Caco-2 (cell line): ENCODE results near the gene IL1RAPL1. TPM values are rescaled to one million over a fixed set of nuclear protein-coding genes. Genes with fewer than 3 reads are reported as not detected.

Experiments used
- BruUV-seq: library from RNA; stranded (reverse); fragments of 400-500 nt; replicated peaks from 2 replicates; lab custom pipeline; 2021; lab: Mats Ljungman, UMichigan
- CTCF ChIA-PET: fragments of 300-600 bp; sonication (Branson Sonifier 250); formaldehyde crosslinking; loops from one replicate; lab custom pipeline; 2022; ENCODE audit warnings: antibody characterized with exemption; lab: Charles Lee
- POLR2A ChIA-PET: fragments of 300-600 bp; sonication (Branson Sonifier 250); formaldehyde crosslinking; loops from one replicate; lab custom pipeline; 2022; ENCODE audit warnings: antibody characterized with exemption; lab: Charles Lee
- DNase-seq, 2 experiments: peaks; one replicate each; pipeline versions ENCODE4 v3.0.0 to v3.0.0-alpha.2; 2020 to 2022
- H3K27me3 ChIP-seq: replicated peaks from 2 replicates; pipeline ENCODE4 v1.6.0; 2011; ENCODE audit warnings: low read length; ENCODE audit not compliant: control insufficient read depth, insufficient read depth
- H3K36me3 ChIP-seq: 2 replicates; pipeline ENCODE4 v1.5.1; 2011; ENCODE audit warnings: low read length; ENCODE audit not compliant: control insufficient read depth, insufficient read depth
- H3K4me1 ChIP-seq: fragments of 250-450 bp; sonication (Bioruptor Pico); 2 replicates; pipeline ENCODE4 v1.5.1; 2020; ENCODE audit warnings: mild to moderate bottlenecking
- H3K4me3 ChIP-seq: 2 replicates; pipeline ENCODE4 v1.5.1; 2011; ENCODE audit warnings: low read depth, mild to moderate bottlenecking, control low read depth, low read length
- H3K9me3 ChIP-seq: fragments of 250-450 bp; sonication (Bioruptor Pico); 2 replicates; pipeline ENCODE4 v1.5.1; 2020; ENCODE audit warnings: mild to moderate bottlenecking, moderate library complexity
- H3K27ac Mint-ChIP-seq: one replicate; pipeline ENCODE4 v1.8.0; 2022; ENCODE audit warnings: mixed read lengths; ENCODE audit not compliant: unreplicated experiment
- H3K27me3 Mint-ChIP-seq: one replicate; pipeline ENCODE4 v1.8.0; 2022; ENCODE audit warnings: mixed read lengths; ENCODE audit not compliant: insufficient read depth, unreplicated experiment
- H3K36me3 Mint-ChIP-seq: one replicate; pipeline ENCODE4 v1.8.0; 2022; ENCODE audit warnings: mild to moderate bottlenecking, mixed read lengths; ENCODE audit not compliant: insufficient read depth, unreplicated experiment
- H3K4me1 Mint-ChIP-seq: one replicate; pipeline ENCODE4 v1.8.0; 2022; ENCODE audit warnings: low read depth, mixed read lengths; ENCODE audit not compliant: unreplicated experiment
- H3K4me3 Mint-ChIP-seq: one replicate; pipeline ENCODE4 v1.8.0; 2022; ENCODE audit warnings: mild to moderate bottlenecking, moderate library complexity, mixed read lengths; ENCODE audit not compliant: unreplicated experiment
- H3K9me3 Mint-ChIP-seq: one replicate; pipeline ENCODE4 v1.8.0; 2022; ENCODE audit warnings: mixed read lengths; ENCODE audit not compliant: unreplicated experiment
- CTCF ChIP-seq, 2 experiments: fragments of 200-600 bp in 1 of 2; IDR thresholded peaks; 1 replicate in 1 of 2; 2 replicates in 1 of 2; pipeline versions ENCODE4 v1.5.1 to v1.8.0; 2011 to 2022; ENCODE audit warnings: antibody characterized with exemption in 1 of 2, control low read depth in 1 of 2, inconsistent platforms in 1 of 2, low read depth in 1 of 2, low read length in 1 of 2, mild to moderate bottlenecking in 1 of 2, moderate library complexity in 1 of 2; ENCODE audit not compliant: insufficient read depth in 1 of 2, severe bottlenecking in 1 of 2, unreplicated experiment in 1 of 2
- intact Hi-C: fragments of 100-400 bp; cut with micrococcal nuclease; formaldehyde crosslinking; loops from one replicate; pipeline ENCODE4 v1.10.0; 2022; ENCODE audit not compliant: unreplicated experiment
- total RNA-seq: library from RNA; stranded (reverse); gene quantifications from 2 replicates; pipeline ENCODE4 v1.2.3, GENCODE V29; 2022

Gene IL1RAPL1
- total RNA-seq, 1 experiment from 2014 or later: not detected

GRCh38 chrX:29890004-29890403 is 1302.8 kb downstream of the IL1RAPL1 start:
- CTCF ChIA-PET: no interaction called here
- Mint-ChIP-seq H3K27me3 (no peaks in the 10 kb centered on the region), H3K27ac (no peak overlapping the region), H3K4me3 (no peak overlapping the region), H3K36me3 (no peaks in the 10 kb centered on the region), H3K9me3 (no peaks in the 10 kb centered on the region), H3K4me1 (no peaks in the 10 kb centered on the region)
- POLR2A ChIA-PET: no interaction called here
- no peaks in the 10 kb centered on the region for H3K9me3 ChIP-seq
- H3K4me1 ChIP-seq: no peaks in the 10 kb centered on the region
- no peak for DNase-seq
- H3K27me3 ChIP-seq: no peaks in the 10 kb centered on the region
- TF ChIP-seq CTCF (IDR thresholded peaks at IDR 0.05; ENCODE audit: insufficient read depth in 1 of 2, low read depth in 1 of 2, low read length in 1 of 2, severe bottlenecking in 1 of 2, unreplicated experiment in 1 of 2): no peak
- H3K36me3 ChIP-seq: no peaks in the 10 kb centered on the region
- H3K4me3 ChIP-seq: no peak overlapping the region
- BruUV-seq: no TSS peak
- intact Hi-C loops: no loop called here

GRCh38 chrX:29890646-29891200 is 1303.5 kb downstream of the IL1RAPL1 start:
- no peaks in the 10 kb centered on the region for H3K4me1 Mint-ChIP-seq
- no peaks in the 10 kb centered on the region for H3K9me3 ChIP-seq
- no peaks in the 10 kb centered on the region for H3K4me1 ChIP-seq
- BruUV-seq: no TSS peak
- H3K27ac Mint-ChIP-seq: no peak overlapping the region
- H3K36me3 Mint-ChIP-seq: no peaks in the 10 kb centered on the region
- H3K4me3 Mint-ChIP-seq: no peak overlapping the region
- no peaks in the 10 kb centered on the region for H3K27me3 Mint-ChIP-seq
- ChIA-PET CTCF (no interaction called here), POLR2A (no interaction called here)
- DNase-seq: no peak
- intact Hi-C loops: no loop called here
- no peaks in the 10 kb centered on the region for H3K36me3 ChIP-seq
- no peaks in the 10 kb centered on the region for H3K9me3 Mint-ChIP-seq
- no peak for TF ChIP-seq CTCF (IDR thresholded peaks at IDR 0.05; ENCODE audit: insufficient read depth in 1 of 2, low read depth in 1 of 2, low read length in 1 of 2, severe bottlenecking in 1 of 2, unreplicated experiment in 1 of 2)
- H3K4me3 ChIP-seq: no peak overlapping the region
- no peaks in the 10 kb centered on the region for H3K27me3 ChIP-seq

- Histone ChIP-seq H3K9me3 (no peaks in the 10 kb centered on the region), H3K4me1 (no peaks in the 10 kb centered on the region), H3K36me3 (no peaks in the 10 kb centered on the region), H3K4me3 (no peak overlapping the region), H3K27me3 (no peaks in the 10 kb centered on the region)
- Mint-ChIP-seq H3K27me3 (no peaks in the 10 kb centered on the region), H3K36me3 (no peaks in the 10 kb centered on the region), H3K9me3 (no peaks in the 10 kb centered on the region), H3K4me1 (no peaks in the 10 kb centered on the region), H3K27ac (no peak overlapping the region), H3K4me3 (no peak overlapping the region)
- POLR2A ChIA-PET: no interaction called here
- CTCF ChIA-PET: no interaction called here
- no TSS peak for BruUV-seq
- intact Hi-C loops: loop anchor here (5.0 kb wide), 1 partner anchor 215 kb away; no protein-coding TSS in a partner anchor
- TF ChIP-seq CTCF (IDR thresholded peaks at IDR 0.05; ENCODE audit: insufficient read depth in 1 of 2, low read depth in 1 of 2, low read length in 1 of 2, severe bottlenecking in 1 of 2, unreplicated experiment in 1 of 2): no peak
- no peak for DNase-seq
These were observed 1314.8 kb downstream of the IL1RAPL1 start for GRCh38 chrX:29902004-29902403.
